Measurements from ENCODE around the gene CCDC71. TPM values are rescaled to one million over a fixed set of nuclear protein-coding genes. Genes with fewer than 3 reads are reported as not detected.
A peak's percentile ranks its signal among the peaks of the same experiment; 100 is the strongest.

CCDC71 gene
- total RNA-seq, 1 donor from 2014 or later = 20.7 TPM

GRCh38 chr3:49134471-49135265 lies 31.5 kb downstream of the CCDC71 start:
- DNase-seq (ENCODE audit: low spot score) = no peak
- intact Hi-C loops (cut with DNase I) = no loop called here
- ATAC-seq = no peak

- intact Hi-C loops (cut with DNase I) = no loop called here
- DNase-seq (ENCODE audit: low spot score) (peak; percentile 90), ATAC-seq (peak; percentile 95)
Observed at GRCh38 chr3:49133226-49133951, 32.7 kb downstream of the CCDC71 start.

- DNase-seq (ENCODE audit: low spot score) (peak; percentile 86), ATAC-seq (peak; percentile 93)
- intact Hi-C loops (cut with DNase I) = no loop called here
Observed at GRCh38 chr3:49132437-49133225, 33.5 kb downstream of the CCDC71 start, which contains the start of gene LAMB2. Gene LAMB2, minus strand, starts transcription at chr3:49133050. Its CDS starts 183 bp downstream, at chr3:49132867.

GRCh38 chr3:49132073-49132436 lies 34.1 kb downstream of the CCDC71 start:
- DNase-seq (ENCODE audit: low spot score) (no peak), ATAC-seq (no peak)
- intact Hi-C loops (cut with DNase I) = no loop called here

- DNase-seq (ENCODE audit: low spot score) (no peak), ATAC-seq (no peak)
- intact Hi-C loops (cut with DNase I) = no loop called here
Observed at GRCh38 chr3:49131576-49131975, 34.6 kb downstream of the CCDC71 start.

GRCh38 chr3:49131040-49131439 lies 35.1 kb downstream of the CCDC71 start:
- DNase-seq (ENCODE audit: low spot score) (no peak), ATAC-seq (no peak)
- intact Hi-C loops (cut with DNase I) = no loop called here

- no peak for DNase-seq (ENCODE audit: low spot score)
- intact Hi-C loops (cut with DNase I) = no loop called here
- no peak for ATAC-seq
Observed at GRCh38 chr3:49124991-49125670, 41.0 kb downstream of the CCDC71 start.

- intact Hi-C loops (cut with DNase I) = no loop called here
Observed at GRCh38 chr3:49124203-49124602, 41.9 kb downstream of the CCDC71 start.

GRCh38 chr3:49123687-49124086 lies 42.4 kb downstream of the CCDC71 start:
- DNase-seq (ENCODE audit: low spot score) (no peak), ATAC-seq (no peak)
- intact Hi-C loops (cut with DNase I) = no loop called here

More at GRCh38 chr3:49124203-49124602, 41.9 kb downstream of the CCDC71 start:
- DNase-seq (ENCODE audit: low spot score) = no peak
- ATAC-seq = no peak

GRCh38 chr3:49122886-49123545 lies 43.1 kb downstream of the CCDC71 start:
- DNase-seq (ENCODE audit: low spot score) (no peak), ATAC-seq (no peak)
- intact Hi-C loops (cut with DNase I) = no loop called here

GRCh38 chr3:49122451-49122850 lies 43.7 kb downstream of the CCDC71 start:
- ATAC-seq (no peak), DNase-seq (ENCODE audit: low spot score) (no peak)
- intact Hi-C loops (cut with DNase I) = no loop called here

- ATAC-seq (no peak), DNase-seq (ENCODE audit: low spot score) (no peak)
- intact Hi-C loops (cut with DNase I) = no loop called here
Observed at GRCh38 chr3:49122022-49122421, 44.1 kb downstream of the CCDC71 start.

GRCh38 chr3:49121132-49121736 lies 44.9 kb downstream of the CCDC71 start:
- intact Hi-C loops (cut with DNase I) = no loop called here
- ATAC-seq (peak; percentile 5), DNase-seq (ENCODE audit: low spot score) (no peak)

GRCh38 chr3:49120438-49121131 lies 45.5 kb downstream of the CCDC71 start, which contains the start of gene USP19:
Gene USP19, minus strand, starts transcription at chr3:49120823. Its CDS starts 1,678 bp downstream, at chr3:49119145.
- intact Hi-C loops (cut with DNase I) = no loop called here
- ATAC-seq (peak; percentile 97), DNase-seq (ENCODE audit: low spot score) (peak; percentile 98)

GRCh38 chr3:49120096-49120437 lies 46.1 kb downstream of the CCDC71 start:
- intact Hi-C loops (cut with DNase I) = no loop called here
- ATAC-seq (no peak), DNase-seq (ENCODE audit: low spot score) (no peak)

- ATAC-seq (no peak), DNase-seq (ENCODE audit: low spot score) (no peak)
- intact Hi-C loops (cut with DNase I) = no loop called here
Observed at GRCh38 chr3:49119439-49119838, 46.7 kb downstream of the CCDC71 start.

GRCh38 chr3:49119036-49119435 lies 47.1 kb downstream of the CCDC71 start:
- DNase-seq (ENCODE audit: low spot score) = no peak
- intact Hi-C loops (cut with DNase I) = no loop called here
- ATAC-seq = no peak
